K562 (cell line): ENCODE measurements around the gene CRTAP. TPM values are rescaled to one million over a fixed set of nuclear protein-coding genes. Genes with fewer than 3 reads are reported as not detected.
A peak's percentile ranks its signal among the peaks of the same experiment; 100 is the strongest.

ENCODE experiments used
- ARHGAP35 ChIP-seq: fragments of 450-650 bp; IDR thresholded peaks from 2 replicates; pipeline ENCODE4 v1.6.1; 2018; ENCODE audit not compliant: partially characterized antibody
- CREM ChIP-seq: IDR thresholded peaks from 2 replicates; pipeline ENCODE4 v1.6.1; 2014; ENCODE audit warnings: antibody characterized with exemption, low read depth
- CTCF ChIP-seq, 3 experiments: IDR thresholded peaks in 2 of 3; conservative IDR thresholded peaks in 1 of 3; 2 replicates each; pipeline ENCODE4 v1.5.1; 2011 to 2012; ENCODE audit warnings: low read length in 3 of 3, mild to moderate bottlenecking in 3 of 3, control low read depth in 2 of 3, improper control_type of control experiment in 1 of 3, inconsistent platforms in 1 of 3, low read depth in 1 of 3, mixed read lengths in 1 of 3, moderate library complexity in 1 of 3; ENCODE audit not compliant: insufficient read depth in 2 of 3
- FUS ChIP-seq: fragments of 200-400 bp; formaldehyde crosslinking; optimal IDR thresholded peaks from 2 replicates; pipeline ENCODE3; 2017; ENCODE audit warnings: low read depth, low read length
- HDGF ChIP-seq: fragments of 450-650 bp; IDR thresholded peaks from 2 replicates; pipeline ENCODE4 v1.6.1; 2016
- JUND ChIP-seq, 2 experiments: IDR thresholded peaks; 2 replicates in 1 of 2; 3 replicates in 1 of 2; pipeline ENCODE4 v1.6.1; 2011; ENCODE audit warnings: borderline replicate concordance in 2 of 2, low read depth in 2 of 2, low read length in 2 of 2, improper control_type of control experiment in 1 of 2, missing biosample characterization in 1 of 2, missing genetic modification characterization in 1 of 2, missing genetic modification reagents in 1 of 2
- MAX ChIP-seq: sonication (generic); formaldehyde crosslinking; IDR thresholded peaks from 2 replicates; pipeline ENCODE4 v1.9.0; 2022; ENCODE audit warnings: mild to moderate bottlenecking, missing genetic modification reagents
- MEIS2 ChIP-seq: fragments of 450-650 bp; IDR thresholded peaks from 2 replicates; pipeline ENCODE4 v1.6.1; 2014; ENCODE audit warnings: mild to moderate bottlenecking; ENCODE audit not compliant: partially characterized antibody
- MYC ChIP-seq, 2 experiments: fragments of 250-450 bp in 1 of 2; sonication (Bioruptor Pico) in 1 of 2; IDR thresholded peaks; 2 replicates each; pipeline versions ENCODE4 v1.5.1 to v1.6.1; 2012 to 2021; ENCODE audit warnings: low read depth in 2 of 2, borderline replicate concordance in 1 of 2, improper control_type of control experiment in 1 of 2, low read length in 1 of 2, mild to moderate bottlenecking in 1 of 2, moderate library complexity in 1 of 2
- RAD21 ChIP-seq, 2 experiments: fragments of 250-450 bp in 1 of 2; fragments of 450-650 bp in 1 of 2; sonication (Bioruptor Pico) in 1 of 2; formaldehyde crosslinking in 1 of 2; IDR thresholded peaks in 1 of 2; conservative IDR thresholded peaks in 1 of 2; 2 replicates each; pipeline versions ENCODE4 v1.4.0 to v1.8.0; 2020 to 2022; ENCODE audit warnings: mild to moderate bottlenecking in 2 of 2, moderate library complexity in 1 of 2
- RREB1 ChIP-seq: fragments of 250-450 bp; sonication (Bioruptor Pico); IDR thresholded peaks from 2 replicates; pipeline ENCODE4 v1.4.0; 2020
- SMC3 ChIP-seq: conservative IDR thresholded peaks from 2 replicates; pipeline ENCODE4 v1.6.1; 2011; ENCODE audit warnings: low read depth, low read length, improper control_type of control experiment; ENCODE audit not compliant: insufficient read depth
- ZNF445 ChIP-seq: fragments of 250-450 bp; sonication (Bioruptor Pico); IDR thresholded peaks from 2 replicates; pipeline ENCODE4 v1.4.0; 2020; ENCODE audit warnings: low read depth, mild to moderate bottlenecking, moderate library complexity
- polyA plus RNA-seq, 8 experiments: library from polyadenylated mRNA; depleted of rRNA in 4 of 8; stranded (reverse) in 5 of 8; unstranded in 3 of 8; fragments of >200 nt; fragmentation: Nextera tagmentation in 2 of 8; fragmentation: Illumina TruSeq in 1 of 8; extraction: Ambion mirVana in 2 of 8; extraction: Trizol in 1 of 8; gene quantifications; 2 replicates each; pipeline versions ENCODE4 v1.2.1 to v1.2.3, GENCODE V29; 2011 to 2014; ENCODE audit warnings: inconsistent platforms in 1 of 8, missing spikeins in 1 of 8
- total RNA-seq, 7 experiments: library from RNA; depleted of rRNA in 6 of 7; stranded (reverse); fragments of >200 nt in 6 of 7; fragmentation: Illumina TruSeq in 2 of 7; extraction: Trizol in 2 of 7; gene quantifications; 2 replicates each; pipeline versions ENCODE4 v1.2.1 to v1.2.3, GENCODE V29; 2011 to 2021; ENCODE audit warnings: low replicate concordance in 1 of 7

The CRTAP gene
- total and polyA plus RNA-seq, 9 of the 15 experiments (the other 6 are each of a cell fraction or from before 2014, with no cell fraction given): 10.0 to 121 (median 53.0) TPM

- TF ChIP-seq CTCF (IDR thresholded peaks at IDR 0.05 in 2 of 3, conservative IDR thresholded peaks at IDR 0.05 in 1 of 3; ENCODE audit: insufficient read depth in 2 of 3, low read depth in 1 of 3, low read length in 3 of 3) (peak; percentile 76 to 91 (median 82)), FUS (no peak), HDGF (no peak), RREB1 (CRISPR knock-in tag) (no peak), MAX (no peak), RAD21 (CRISPR knock-in tag; conservative IDR thresholded peaks at IDR 0.05 in 1 of 2, IDR thresholded peaks at IDR 0.05 in 1 of 2) (peak; percentile 85 to 92), SMC3 (peak; percentile 62), MEIS2 (no peak), MYC (IDR thresholded peaks at IDR 0.05; ENCODE audit: low read depth, low read length) (0 out of 2 replicates have a peak, but pooled peaks have one; percentile 16), MYC (CRISPR knock-in tag; IDR thresholded peaks at IDR 0.05; ENCODE audit: borderline replicate concordance, low read depth) (no peak), CREM (0 out of 2 replicates have a peak, but pooled peaks have one; percentile 3), ZNF445 (CRISPR knock-in tag) (no peak), ARHGAP35 (no peak), JUND (IDR thresholded peaks at IDR 0.05; ENCODE audit: borderline replicate concordance, low read depth, low read length) (0 out of 2 replicates have a peak, but pooled peaks have one; percentile 27), JUND (tag; IDR thresholded peaks at IDR 0.05; ENCODE audit: borderline replicate concordance, low read depth, low read length) (no peak)
Measured at GRCh38 chr3:33131331-33132018, 17.7 kb downstream of the CRTAP start (continued).
